ENCODE results near the gene PACSIN2.

GRCh38 chr22:42885446-42885845 is 129.5 kb downstream of the PACSIN2 start:
- TF ChIP-seq FOXM1 (IDR thresholded peaks at IDR 0.05; ENCODE audit: borderline replicate concordance) (no peak), ZNF384 (IDR thresholded peaks at IDR 0.05) (no peak), SP1 (IDR thresholded peaks at IDR 0.05) (no peak), L3MBTL2 (conservative IDR thresholded peaks at IDR 0.05) (no peak), ARNT (IDR thresholded peaks at IDR 0.05) (no peak), FOXK2 (IDR thresholded peaks at IDR 0.05) (no peak), BHLHE40 (IDR thresholded peaks at IDR 0.05; ENCODE audit: borderline replicate concordance) (no peak), SUZ12 (IDR thresholded peaks at IDR 0.05) (no peak), CTBP1 (IDR thresholded peaks at IDR 0.05; ENCODE audit: borderline replicate concordance) (no peak), FOXA1 (IDR thresholded peaks at IDR 0.05) (no peak)

Measured in HEK293T (cell line).